WI38 (cell line): Measurements from ENCODE around the gene RNF2.

Experiments
- H3K4me3 ChIP-seq: 2 replicates; pipeline ENCODE4 v1.5.1; 2011; ENCODE audit warnings: low read depth, mild to moderate bottlenecking, control low read depth, low read length
- TF ChIP-seq, protein P1 (sequence below): IDR thresholded peaks from 2 replicates; pipeline ENCODE4 v1.5.1; 2012; ENCODE audit warnings: low read depth, mild to moderate bottlenecking, control low read depth, low read length

Gene RNF2

DNA sequence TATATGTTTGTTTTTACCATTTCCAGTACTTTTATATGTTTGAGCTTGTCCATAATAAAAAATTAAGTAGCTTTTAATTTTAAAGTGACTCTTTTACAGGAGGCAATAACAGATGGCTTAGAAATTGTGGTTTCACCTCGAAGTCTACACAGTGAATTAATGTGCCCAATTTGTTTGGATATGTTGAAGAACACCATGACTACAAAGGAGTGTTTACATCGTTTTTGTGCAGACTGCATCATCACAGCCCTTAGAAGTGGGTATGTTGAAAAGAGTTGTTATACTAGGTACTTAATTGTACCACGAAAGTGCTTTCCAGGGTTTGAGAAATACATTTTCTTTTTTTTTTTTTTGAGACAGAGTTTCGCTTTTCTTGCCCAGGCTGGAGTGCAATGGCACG, 46.1 kb downstream of the RNF2 start:
- H3K4me3 ChIP-seq: no peak overlapping the region
- TF ChIP-seq, protein P1, sequence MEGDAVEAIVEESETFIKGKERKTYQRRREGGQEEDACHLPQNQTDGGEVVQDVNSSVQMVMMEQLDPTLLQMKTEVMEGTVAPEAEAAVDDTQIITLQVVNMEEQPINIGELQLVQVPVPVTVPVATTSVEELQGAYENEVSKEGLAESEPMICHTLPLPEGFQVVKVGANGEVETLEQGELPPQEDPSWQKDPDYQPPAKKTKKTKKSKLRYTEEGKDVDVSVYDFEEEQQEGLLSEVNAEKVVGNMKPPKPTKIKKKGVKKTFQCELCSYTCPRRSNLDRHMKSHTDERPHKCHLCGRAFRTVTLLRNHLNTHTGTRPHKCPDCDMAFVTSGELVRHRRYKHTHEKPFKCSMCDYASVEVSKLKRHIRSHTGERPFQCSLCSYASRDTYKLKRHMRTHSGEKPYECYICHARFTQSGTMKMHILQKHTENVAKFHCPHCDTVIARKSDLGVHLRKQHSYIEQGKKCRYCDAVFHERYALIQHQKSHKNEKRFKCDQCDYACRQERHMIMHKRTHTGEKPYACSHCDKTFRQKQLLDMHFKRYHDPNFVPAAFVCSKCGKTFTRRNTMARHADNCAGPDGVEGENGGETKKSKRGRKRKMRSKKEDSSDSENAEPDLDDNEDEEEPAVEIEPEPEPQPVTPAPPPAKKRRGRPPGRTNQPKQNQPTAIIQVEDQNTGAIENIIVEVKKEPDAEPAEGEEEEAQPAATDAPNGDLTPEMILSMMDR: no peak

GRCh38 chr1:185094761-185095160, 49.4 kb downstream of the RNF2 start:
- TF ChIP-seq, protein P1: no peak
- no peak overlapping the region for H3K4me3 ChIP-seq

GRCh38 chr1:185096531-185096930, 51.2 kb downstream of the RNF2 start:
- no peak overlapping the region for H3K4me3 ChIP-seq
- TF ChIP-seq, protein P1: no peak

GRCh38 chr1:185104083-185104482, 58.7 kb downstream of the RNF2 start:
- TF ChIP-seq, protein P1: no peak
- no peak overlapping the region for H3K4me3 ChIP-seq

- H3K4me3 ChIP-seq: no peak overlapping the region
These were observed 59.8 kb downstream of the RNF2 start for GRCh38 chr1:185105121-185105520.

GRCh38 chr1:185108321-185108720, 63.0 kb downstream of the RNF2 start:
- TF ChIP-seq, protein P1: no peak
- H3K4me3 ChIP-seq: no peak overlapping the region

More at GRCh38 chr1:185105121-185105520, 59.8 kb downstream of the RNF2 start:
- TF ChIP-seq, protein P1: no peak

- no peak overlapping the region for H3K4me3 ChIP-seq
- TF ChIP-seq, protein P1: no peak
These were observed 64.8 kb downstream of the RNF2 start for GRCh38 chr1:185110145-185110544.
